IMR-90 (cell line): Measurements from ENCODE around the gene COLEC11. TPM values are rescaled to one million over a fixed set of nuclear protein-coding genes. Genes with fewer than 3 reads are reported as not detected.

ENCODE experiments used
- ATAC-seq: fragments of 200-7000 bp; cut with Tn5 transposase; 2 replicates; pipeline ENCODE4 v1.9.1; 2020; ENCODE audit warnings: low read depth, mild to moderate bottlenecking, moderate library complexity
- BruUV-seq: library from RNA; stranded (reverse); fragments of 400-500 nt; replicated peaks from 2 replicates; lab custom pipeline; 2021; lab: Mats Ljungman, UMichigan
- CTCF ChIA-PET: fragments of 300-600 bp; formaldehyde crosslinking; extraction: SDS; loops from one replicate; lab custom pipeline; 2021; ENCODE audit warnings: antibody characterized with exemption; lab: Yijun Ruan, JAX
- POLR2A ChIA-PET: fragments of 300-600 bp; sonication (Branson Sonifier 250); formaldehyde crosslinking; loops from one replicate; lab custom pipeline; 2022; ENCODE audit warnings: antibody characterized with exemption; ENCODE audit not compliant: unreplicated experiment; lab: Charles Lee
- DNase-seq: peaks from one replicate; pipeline ENCODE4 v3.0.0; 2013
- H2AFZ ChIP-seq: replicated peaks from 2 replicates; pipeline ENCODE3; 2013; ENCODE audit warnings: low read length, mild to moderate bottlenecking; ENCODE audit not compliant: poor library complexity
- H2AK5ac ChIP-seq: 2 replicates; pipeline ENCODE4 v1.6.1; 2013; ENCODE audit warnings: low read depth, low read length, inconsistent platforms
- H2AK9ac ChIP-seq: replicated peaks from 2 replicates; pipeline ENCODE3; 2013; ENCODE audit warnings: mild to moderate bottlenecking, low read depth, low read length, moderate library complexity; ENCODE audit not compliant: poor library complexity
- H2BK120ac ChIP-seq: 2 replicates; pipeline ENCODE4 v1.6.1; 2013; ENCODE audit warnings: low read depth, low read length, inconsistent platforms
- H2BK15ac ChIP-seq: 3 replicates; pipeline ENCODE4 v1.6.1; 2013; ENCODE audit warnings: low read depth, low read length, inconsistent platforms
- H2BK20ac ChIP-seq: 2 replicates; pipeline ENCODE4 v1.6.1; 2013; ENCODE audit warnings: low read depth, mild to moderate bottlenecking, inconsistent platforms, low read length, moderate library complexity
- H2BK5ac ChIP-seq: 2 replicates; pipeline ENCODE4 v1.6.1; 2013; ENCODE audit warnings: mild to moderate bottlenecking, low read depth, low read length, inconsistent platforms; ENCODE audit not compliant: poor library complexity, severe bottlenecking
- H3K14ac ChIP-seq: replicated peaks from 2 replicates; pipeline ENCODE4 v1.6.1; 2013; ENCODE audit warnings: low read depth, low read length, inconsistent platforms
- H3K18ac ChIP-seq: 2 replicates; pipeline ENCODE4 v1.6.1; 2013; ENCODE audit warnings: low read depth, low read length, control low read depth
- H3K23ac ChIP-seq: 2 replicates; pipeline ENCODE4 v1.6.1; 2013; ENCODE audit warnings: low read depth, low read length, inconsistent platforms
- H3K27ac ChIP-seq: 2 replicates; pipeline ENCODE4 v1.5.1; 2013; ENCODE audit warnings: mild to moderate bottlenecking, control low read depth, low read length; ENCODE audit not compliant: insufficient read depth
- H3K27me3 ChIP-seq: 2 replicates; pipeline ENCODE4 v1.6.1; 2013; ENCODE audit warnings: low read length; ENCODE audit not compliant: control insufficient read depth, insufficient read depth
- H3K36me3 ChIP-seq: 2 replicates; pipeline ENCODE4 v1.6.1; 2013; ENCODE audit warnings: low read length, mixed read lengths; ENCODE audit not compliant: control insufficient read depth, insufficient read depth
- H3K4ac ChIP-seq: 2 replicates; pipeline ENCODE4 v1.6.1; 2013; ENCODE audit warnings: low read depth, low read length, inconsistent platforms
- H3K4me1 ChIP-seq: 2 replicates; pipeline ENCODE4 v1.6.1; 2013; ENCODE audit warnings: low read length, mixed read lengths; ENCODE audit not compliant: control insufficient read depth, insufficient read depth
- H3K4me2 ChIP-seq: 2 replicates; pipeline ENCODE4 v1.6.1; 2013; ENCODE audit warnings: low read depth, mild to moderate bottlenecking, control low read depth, low read length, moderate library complexity
- H3K4me3 ChIP-seq: 2 replicates; pipeline ENCODE4 v1.5.1; 2013; ENCODE audit warnings: low read depth, mild to moderate bottlenecking, control low read depth, low read length, moderate library complexity; ENCODE audit not compliant: insufficient read depth
- H3K56ac ChIP-seq: 2 replicates; pipeline ENCODE4 v1.6.1; 2013; ENCODE audit warnings: low read length, inconsistent platforms; ENCODE audit not compliant: insufficient read depth; ENCODE audit errors: extremely low read depth
- H3K79me1 ChIP-seq, 2 experiments: 2 replicates each; pipeline ENCODE4 v1.6.1; 2013; ENCODE audit warnings: low read length in 2 of 2, inconsistent platforms in 1 of 2, low read depth in 1 of 2
- H3K9ac ChIP-seq: 2 replicates; pipeline ENCODE4 v1.6.1; 2013; ENCODE audit warnings: low read depth, low read length, control low read depth
- H3K9me1 ChIP-seq: 2 replicates; pipeline ENCODE4 v1.6.1; 2013; ENCODE audit warnings: low read length, inconsistent platforms; ENCODE audit not compliant: insufficient read depth
- H3K9me3 ChIP-seq: 2 replicates; pipeline ENCODE4 v1.6.1; 2013; ENCODE audit warnings: low read length; ENCODE audit not compliant: control insufficient read depth, insufficient read depth
- H4K20me1 ChIP-seq: 2 replicates; pipeline ENCODE4 v1.6.1; 2013; ENCODE audit warnings: low read length, inconsistent platforms; ENCODE audit not compliant: insufficient read depth
- H4K5ac ChIP-seq: 2 replicates; pipeline ENCODE4 v1.6.1; 2013; ENCODE audit warnings: mild to moderate bottlenecking, low read depth, low read length, control low read depth
- H4K8ac ChIP-seq, 2 experiments: 2 replicates each; pipeline ENCODE4 v1.6.1; 2013; ENCODE audit warnings: low read depth in 2 of 2, low read length in 2 of 2, control low read depth in 1 of 2, inconsistent platforms in 1 of 2
- H4K91ac ChIP-seq: 2 replicates; pipeline ENCODE4 v1.6.1; 2013; ENCODE audit warnings: low read depth, low read length, inconsistent platforms; ENCODE audit not compliant: insufficient read depth
- MAFK ChIP-seq: IDR thresholded peaks from 2 replicates; pipeline ENCODE4 v1.6.1; 2012; ENCODE audit warnings: low read depth, low read length, improper control_type of control experiment
- RCOR1 ChIP-seq: IDR thresholded peaks from 2 replicates; pipeline ENCODE4 v1.6.1; 2012; ENCODE audit warnings: mild to moderate bottlenecking, low read length, improper control_type of control experiment; ENCODE audit not compliant: insufficient replicate concordance
- WGBS, 2 experiments: methylation state at CpG; one replicate each; pipeline versions ENCODE4 v1.1.5 to v1.1.7; 2013; ENCODE audit warnings: missing lambda C conversion rate in 2 of 2; ENCODE audit not compliant: insufficient read length in 1 of 2; ENCODE audit errors: extremely low coverage in 2 of 2; 5-methylcytosine and 5-hydroxymethylcytosine counted together
- dilution Hi-C: fragments of 300-500 bp; cut with HindIII; formaldehyde crosslinking; loops from one replicate; pipeline ENCODE4 v1.14.3; 2018; ENCODE audit warnings: low sequenced_read_pairs; ENCODE audit not compliant: unreplicated experiment
- in situ Hi-C: fragments of 300-500 bp; cut with MboI; formaldehyde crosslinking; loops from 3 replicates; pipeline ENCODE4 v1.14.3; 2019; ENCODE audit warnings: low sequenced_read_pairs, inconsistent platforms, mixed read lengths
- intact Hi-C: fragments of 100-400 bp; cut with micrococcal nuclease; formaldehyde crosslinking; loops from 2 replicates; pipeline ENCODE4 v1.10.0; 2022
- polyA plus RNA-seq, 3 experiments: library from polyadenylated mRNA; depleted of rRNA; stranded (reverse); fragments of >200 nt; gene quantifications; 2 replicates each; pipeline ENCODE4 v1.2.3, GENCODE V29; 2012; ENCODE audit warnings: low replicate concordance in 1 of 3
- total RNA-seq: library from RNA; depleted of rRNA; stranded (reverse); fragments of >200 nt; gene quantifications from 2 replicates; pipeline ENCODE4 v1.2.3, GENCODE V29; 2012
- TF ChIP-seq, protein P1 (sequence below): fragments of 150-350 bp; IDR thresholded peaks from 2 replicates; pipeline ENCODE4 v1.6.1; 2017; ENCODE audit warnings: mild to moderate bottlenecking, antibody characterized with exemption, low read length, low read depth

COLEC11 gene
- total and polyA plus RNA-seq, 2 of the 4 experiments (the other 2 are of a cell fraction) = under 0.01 to 0.24 TPM

DNA sequence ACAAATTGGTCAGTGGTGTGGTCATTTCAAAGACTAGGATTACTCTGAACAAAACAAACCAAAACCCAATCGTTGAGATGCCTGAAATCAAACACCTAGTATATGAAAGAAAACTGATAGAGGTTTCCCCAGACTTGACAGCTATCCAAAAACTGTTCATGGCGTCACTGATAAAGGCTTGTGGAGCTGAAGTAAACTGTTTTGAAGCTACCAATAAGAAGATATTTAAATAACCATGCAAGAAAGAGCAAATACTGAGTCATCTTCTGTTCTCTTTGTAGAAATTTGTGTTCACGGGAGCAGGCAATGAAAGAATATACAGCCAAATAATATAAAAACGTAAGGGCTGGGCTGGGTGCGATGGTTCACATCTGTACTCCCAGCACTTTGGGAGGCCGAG is 7.5 kb upstream of the COLEC11 start:
- peak overlapping the region; percentile 81 for H2AK9ac ChIP-seq
- H3K4ac ChIP-seq = peak overlapping the region; percentile 96
- H3K4me3 ChIP-seq = no peak overlapping the region
- peak overlapping the region; percentile 92 for H3K18ac ChIP-seq
- no CpG with 5 or more reads among the region's 6 CpGs for WGBS, 2 experiments
- peak overlapping the region; percentile 99 for H3K27ac ChIP-seq
- in situ Hi-C loops = no loop called here
- H3K56ac ChIP-seq = 0 out of 2 replicates have a peak overlapping the region, but pooled peaks have one; percentile 12
- peak overlapping the region; percentile 83 for H3K14ac ChIP-seq
- dilution Hi-C loops = no loop called here
- peak overlapping the region; percentile 87 for H4K91ac ChIP-seq
- no peaks in the 10 kb centered on the region; the same call in 1 of the 2 replicates for H4K20me1 ChIP-seq
- no peaks in the 10 kb centered on the region for H3K27me3 ChIP-seq
- CTCF ChIA-PET = no interaction called here
- H3K4me1 ChIP-seq = peaks cover 21% of the 10 kb centered on the region
- H3K9me1 ChIP-seq = peaks cover 12% of the 10 kb centered on the region
- peak overlapping the region; percentile 91 for H2BK5ac ChIP-seq
- H2AK5ac ChIP-seq = peak overlapping the region; percentile 70
- peak overlapping the region; percentile 63 for H3K4me2 ChIP-seq
- H3K79me1 ChIP-seq = peaks cover 11 to 34% of the 10 kb centered on the region in 2 experiments
- BruUV-seq = no TSS peak
- peak overlapping the region; percentile 98 for H2BK15ac ChIP-seq
- intact Hi-C loops = no loop called here
- peak overlapping the region; percentile 85 for H2BK20ac ChIP-seq
- ATAC-seq (peak; percentile 25), DNase-seq (peak; percentile 90)
- 0 out of 2 replicates have a peak, but pooled peaks cover under 1% of the 10 kb centered on the region for H3K36me3 ChIP-seq
- no peak overlapping the region for H3K9ac ChIP-seq
- POLR2A ChIA-PET = no interaction called here
- no peak for TF ChIP-seq RCOR1
- TF ChIP-seq MAFK = peak; percentile 1; the same call in 1 of the 2 replicates
- TF ChIP-seq, protein P1, sequence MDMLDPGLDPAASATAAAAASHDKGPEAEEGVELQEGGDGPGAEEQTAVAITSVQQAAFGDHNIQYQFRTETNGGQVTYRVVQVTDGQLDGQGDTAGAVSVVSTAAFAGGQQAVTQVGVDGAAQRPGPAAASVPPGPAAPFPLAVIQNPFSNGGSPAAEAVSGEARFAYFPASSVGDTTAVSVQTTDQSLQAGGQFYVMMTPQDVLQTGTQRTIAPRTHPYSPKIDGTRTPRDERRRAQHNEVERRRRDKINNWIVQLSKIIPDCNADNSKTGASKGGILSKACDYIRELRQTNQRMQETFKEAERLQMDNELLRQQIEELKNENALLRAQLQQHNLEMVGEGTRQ = no peak
- H2BK120ac ChIP-seq = peak overlapping the region; percentile 92
- peak overlapping the region; percentile 83 for H4K5ac ChIP-seq
- H4K8ac ChIP-seq = peak overlapping the region; percentile 72 to 88; a peak in 2 of 4 replicates
- peak overlapping the region; percentile 83; the same call in 1 of the 2 replicates for H3K23ac ChIP-seq
- peak overlapping the region; percentile 76 for H2AFZ ChIP-seq
- H3K9me3 ChIP-seq = no peaks in the 10 kb centered on the region
